ENCODE results near the gene SLC16A5.
A peak's percentile ranks its signal among the peaks of the same experiment; 100 is the strongest.

DNA sequence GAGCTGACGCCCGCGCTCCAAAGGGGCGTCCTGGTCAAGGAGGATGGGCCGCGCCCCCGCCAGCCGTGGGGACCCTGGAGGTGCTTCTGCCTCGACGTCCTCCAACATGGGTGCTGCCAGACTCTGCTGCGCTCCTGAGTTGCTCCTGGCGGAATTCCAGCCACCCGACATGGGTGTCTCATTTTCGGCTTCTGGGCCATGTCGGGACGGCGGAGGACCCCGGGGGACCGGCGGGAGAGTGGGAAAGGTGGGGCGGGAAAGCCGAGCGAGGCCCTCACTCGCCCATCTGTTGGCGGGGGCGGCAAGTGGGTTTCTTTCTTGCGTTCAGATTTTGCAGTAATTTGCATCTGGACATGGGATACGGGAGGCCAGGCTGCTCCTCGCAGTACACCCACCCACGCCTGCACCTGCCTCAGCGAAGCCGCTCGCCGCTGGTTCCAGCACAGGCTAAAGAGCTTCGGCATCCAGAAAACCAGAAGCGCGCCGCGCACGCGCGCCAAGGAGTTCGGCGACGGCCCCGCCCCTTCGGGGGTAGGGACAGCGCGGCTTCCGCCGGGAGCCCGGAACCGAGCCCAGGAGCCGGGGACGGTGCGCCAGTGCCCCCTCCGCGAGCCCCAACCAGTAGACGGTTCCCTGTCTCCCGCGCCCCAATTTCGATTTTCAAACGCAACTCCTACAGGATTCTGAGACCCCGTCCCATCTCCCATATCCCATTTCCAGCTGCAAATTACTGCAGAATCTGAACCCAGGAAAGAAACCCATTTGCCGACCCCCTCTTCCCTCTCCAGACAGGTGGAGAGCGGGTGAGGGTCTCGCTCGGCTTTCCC lies 21.9 kb downstream of the SLC16A5 start, which contains the start of gene ARMC7:
- peak; percentile 11 for TF ChIP-seq CTCF (IDR thresholded peaks at IDR 0.05; ENCODE audit: borderline replicate concordance, extremely low read depth, low read length, poor library complexity, severe bottlenecking)
- no peak for TF ChIP-seq EZH2 (IDR thresholded peaks at IDR 0.05; ENCODE audit: borderline replicate concordance, low read depth, low read length, severe bottlenecking)

Measured in DND-41 (cell line).